VCaP (cell line): ENCODE data around the gene PSD4.

ENCODE experiments used
- H3K27ac ChIP-seq: fragments of 450-650 bp; 2 replicates; pipeline ENCODE4 v1.5.1; 2017
- TF ChIP-seq, protein P1 (sequence below): fragments of 450-650 bp; conservative IDR thresholded peaks from 2 replicates; pipeline ENCODE4 v1.5.1; 2017; ENCODE audit warnings: mild to moderate bottlenecking, moderate library complexity

Gene PSD4

DNA sequence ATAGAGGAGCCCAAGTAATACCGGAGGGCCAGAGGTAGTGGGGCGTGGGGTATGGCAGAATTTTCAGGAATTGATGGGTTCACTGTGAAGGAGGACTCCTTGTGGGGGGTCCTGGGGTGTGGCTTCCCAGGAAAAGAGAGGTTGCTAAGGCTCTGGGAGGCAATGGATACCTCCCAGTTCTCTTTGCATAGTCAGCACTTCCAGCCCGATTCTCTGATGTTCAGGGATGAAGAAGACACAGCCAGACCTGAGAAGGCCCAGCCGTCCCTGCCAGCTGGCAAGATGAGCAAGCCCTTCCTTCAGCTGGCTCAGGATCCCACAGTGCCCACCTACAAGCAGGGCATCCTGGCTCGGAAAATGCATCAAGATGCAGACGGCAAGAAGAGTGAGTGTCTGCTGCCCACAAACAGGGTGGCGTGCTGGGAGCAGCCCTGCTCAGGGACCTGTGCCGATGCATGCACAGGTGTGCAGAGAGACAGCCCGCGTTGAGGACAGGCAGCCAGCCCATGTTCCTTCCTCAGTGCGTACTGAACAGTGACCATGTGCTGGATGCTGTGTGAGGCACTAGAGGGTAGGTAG, 22.2 kb downstream of the PSD4 start:
- TF ChIP-seq, protein P1, sequence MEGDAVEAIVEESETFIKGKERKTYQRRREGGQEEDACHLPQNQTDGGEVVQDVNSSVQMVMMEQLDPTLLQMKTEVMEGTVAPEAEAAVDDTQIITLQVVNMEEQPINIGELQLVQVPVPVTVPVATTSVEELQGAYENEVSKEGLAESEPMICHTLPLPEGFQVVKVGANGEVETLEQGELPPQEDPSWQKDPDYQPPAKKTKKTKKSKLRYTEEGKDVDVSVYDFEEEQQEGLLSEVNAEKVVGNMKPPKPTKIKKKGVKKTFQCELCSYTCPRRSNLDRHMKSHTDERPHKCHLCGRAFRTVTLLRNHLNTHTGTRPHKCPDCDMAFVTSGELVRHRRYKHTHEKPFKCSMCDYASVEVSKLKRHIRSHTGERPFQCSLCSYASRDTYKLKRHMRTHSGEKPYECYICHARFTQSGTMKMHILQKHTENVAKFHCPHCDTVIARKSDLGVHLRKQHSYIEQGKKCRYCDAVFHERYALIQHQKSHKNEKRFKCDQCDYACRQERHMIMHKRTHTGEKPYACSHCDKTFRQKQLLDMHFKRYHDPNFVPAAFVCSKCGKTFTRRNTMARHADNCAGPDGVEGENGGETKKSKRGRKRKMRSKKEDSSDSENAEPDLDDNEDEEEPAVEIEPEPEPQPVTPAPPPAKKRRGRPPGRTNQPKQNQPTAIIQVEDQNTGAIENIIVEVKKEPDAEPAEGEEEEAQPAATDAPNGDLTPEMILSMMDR = no peak
- H3K27ac ChIP-seq = no peak overlapping the region

DNA sequence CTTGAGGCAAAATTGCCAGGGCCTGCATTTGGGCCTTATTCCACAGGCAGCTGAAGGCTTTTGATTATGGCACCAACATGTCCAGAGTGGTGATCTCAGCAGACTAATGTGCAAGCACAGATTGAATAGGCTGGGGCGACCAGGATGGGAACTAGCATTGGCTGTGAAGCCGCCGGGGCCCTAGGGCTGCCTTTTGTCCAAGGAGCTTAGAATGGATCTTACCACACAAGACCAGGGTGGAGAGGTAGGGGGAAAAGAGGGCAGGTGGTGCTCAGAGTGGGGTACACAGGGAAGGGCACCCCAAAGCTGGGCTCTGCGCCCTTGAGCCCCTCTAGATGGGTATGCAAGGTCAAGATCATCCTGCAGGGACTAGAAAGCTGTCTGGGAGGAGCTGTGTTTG, 23.1 kb downstream of the PSD4 start:
- TF ChIP-seq, protein P1 = no peak
- no peak overlapping the region for H3K27ac ChIP-seq

DNA sequence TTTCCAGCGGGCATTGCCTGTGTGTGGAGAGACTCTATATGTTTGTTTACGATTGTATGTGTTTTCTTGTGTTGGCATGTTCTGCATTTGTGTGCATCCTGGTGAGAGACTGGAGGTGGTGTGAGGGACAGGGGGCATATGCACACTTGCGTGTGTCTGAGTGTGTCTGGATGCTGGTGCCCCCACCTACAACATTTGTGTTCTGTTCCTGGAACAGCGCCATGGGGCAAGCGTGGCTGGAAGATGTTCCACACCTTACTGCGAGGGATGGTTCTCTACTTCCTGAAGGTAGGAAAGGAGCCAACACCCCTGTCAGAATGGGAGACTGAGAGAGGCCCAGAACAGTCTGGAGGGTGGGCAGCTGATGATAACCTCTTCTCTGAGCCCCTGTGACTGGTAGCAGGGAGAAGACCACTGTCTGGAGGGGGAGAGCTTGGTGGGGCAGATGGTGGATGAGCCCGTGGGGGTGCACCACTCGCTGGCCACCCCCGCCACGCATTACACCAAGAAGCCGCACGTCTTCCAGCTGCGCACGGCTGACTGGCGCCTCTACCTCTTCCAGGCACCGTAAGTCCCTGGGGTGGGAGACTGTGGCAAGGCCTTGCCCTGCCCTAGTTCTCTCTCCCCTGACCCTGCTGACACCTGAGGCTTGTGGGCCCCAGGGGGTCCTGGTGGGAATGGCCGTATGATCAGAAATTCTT, 23.7 kb downstream of the PSD4 start:
- peak overlapping the region; percentile 90; the same call in 1 of the 2 replicates for H3K27ac ChIP-seq
- TF ChIP-seq, protein P1 = no peak

DNA sequence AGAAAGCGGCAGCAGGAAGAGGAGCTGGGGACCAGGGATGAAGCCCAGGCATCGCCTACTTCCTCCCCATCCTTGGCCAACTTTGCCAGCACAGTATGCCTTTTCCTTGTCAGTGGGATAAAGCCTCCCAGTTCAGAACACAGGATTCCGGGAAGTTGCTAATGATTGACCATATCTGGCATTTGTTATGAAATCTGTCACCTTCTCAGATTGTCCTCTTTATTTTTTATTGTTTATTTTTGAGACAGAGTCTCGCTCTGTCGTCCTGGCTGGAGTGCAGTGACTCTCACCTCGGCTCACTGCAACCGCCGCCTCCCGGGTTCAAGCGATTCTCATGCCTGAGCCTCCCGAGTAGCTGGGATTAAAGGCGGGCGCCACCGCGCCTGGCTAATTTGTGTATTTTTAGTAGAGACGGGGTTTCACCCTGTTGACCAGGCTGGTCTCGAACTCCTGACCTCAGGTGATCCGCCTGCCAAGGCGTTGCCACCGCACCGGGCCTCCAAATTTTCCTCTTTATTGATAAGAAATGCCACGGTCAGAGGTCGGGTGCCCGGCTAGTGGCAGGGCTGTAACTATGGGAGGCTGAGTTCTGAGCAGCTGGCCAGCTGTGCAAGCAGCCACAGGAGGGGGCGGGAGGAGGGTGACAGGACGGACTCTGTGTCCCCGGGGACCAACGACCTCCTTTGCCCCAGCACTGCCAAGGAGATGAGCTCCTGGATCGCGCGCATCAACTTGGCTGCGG, 24.4 kb downstream of the PSD4 start:
- TF ChIP-seq, protein P1 = no peak
- H3K27ac ChIP-seq = peak overlapping the region; percentile 90

DNA sequence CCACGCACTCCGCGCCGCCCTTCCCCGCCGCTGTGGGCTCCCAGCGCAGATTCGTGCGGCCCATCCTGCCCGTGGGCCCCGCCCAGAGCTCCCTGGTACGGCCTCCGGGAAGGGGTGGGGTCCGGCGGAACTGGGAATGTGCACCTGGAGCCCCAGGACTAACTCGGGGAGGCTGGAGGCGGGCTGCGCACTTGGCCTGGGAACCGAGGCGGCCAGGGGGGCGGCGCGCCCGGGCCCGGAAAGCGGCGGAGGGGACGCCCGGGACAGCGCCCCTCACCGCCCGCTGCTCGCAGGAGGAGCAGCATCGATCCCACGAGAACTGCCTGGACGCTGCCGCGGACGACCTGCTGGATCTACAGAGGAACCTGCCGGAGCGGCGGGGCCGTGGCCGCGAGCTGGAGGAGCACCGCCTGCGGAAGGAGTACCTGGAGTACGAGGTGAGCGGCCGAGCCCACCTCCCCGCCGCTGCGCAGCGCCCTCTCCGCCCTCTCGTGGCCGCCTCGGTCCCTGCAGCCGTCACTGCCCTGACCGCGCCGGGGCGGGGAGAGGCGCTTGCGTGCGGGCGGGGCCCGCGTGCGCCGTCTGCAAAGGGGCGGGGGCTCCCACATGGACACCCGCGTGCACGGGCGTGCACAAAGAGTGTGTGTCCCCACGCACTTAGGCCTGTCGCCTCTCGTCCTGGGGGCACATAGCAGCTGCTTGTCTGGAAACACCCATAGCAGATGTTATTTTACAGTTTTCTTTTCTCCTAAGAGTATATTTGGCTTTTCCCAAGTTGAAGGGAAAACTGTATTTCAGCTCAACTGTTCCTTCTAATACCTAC, 25.2 kb downstream of the PSD4 start:
- H3K27ac ChIP-seq = peak overlapping the region; percentile 90
- TF ChIP-seq, protein P1 = peak; percentile 96

DNA sequence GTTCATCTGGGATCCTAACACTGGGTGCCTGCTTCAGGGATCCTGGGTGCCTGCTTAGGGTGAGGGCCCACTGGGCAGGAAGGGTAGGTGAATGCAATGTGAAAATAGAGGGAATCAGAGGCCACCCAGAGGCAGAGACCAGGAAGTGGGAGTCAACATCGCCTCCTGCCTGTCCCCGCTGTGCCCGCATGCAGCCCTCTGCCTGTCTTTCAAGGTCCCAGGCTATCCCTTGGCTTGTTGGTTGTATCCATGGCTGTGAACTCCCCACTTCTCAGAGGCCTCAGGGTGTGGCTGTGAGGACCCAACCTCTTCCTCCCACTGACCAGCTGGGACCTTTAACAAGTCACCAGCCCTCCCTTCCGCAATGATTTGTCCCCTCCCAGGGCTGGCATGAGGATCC, 26.5 kb downstream of the PSD4 start:
- H3K27ac ChIP-seq = peak overlapping the region; percentile 90; the same call in 1 of the 2 replicates
- TF ChIP-seq, protein P1 = no peak
